ENCODE results near the gene RBPMS2. TPM values are rescaled to one million over a fixed set of nuclear protein-coding genes. Genes with fewer than 3 reads are reported as not detected.
A peak's percentile ranks its signal among the peaks of the same experiment; 100 is the strongest.

The RBPMS2 gene
- total RNA-seq, 3 donors from 2014 or later: 3.5 to 133 (median 6.3) TPM

GRCh38 chr15:64697911-64698369 lies 77.4 kb downstream of the RBPMS2 start:
- no peak for ATAC-seq
- no peak overlapping the region for H3K4me3 ChIP-seq
- no peak for TF ChIP-seq CTCF (IDR thresholded peaks at IDR 0.05)
- peaks cover 29% of the 10 kb centered on the region for H3K4me1 ChIP-seq (ENCODE audit: low read depth)
- intact Hi-C loops (cut with DNase I, micrococcal nuclease): no loop called here
- DNase-seq: no peak
- no peaks in the 10 kb centered on the region for H3K9me3 ChIP-seq
- no peaks in the 10 kb centered on the region for H3K36me3 ChIP-seq (ENCODE audit: low read depth)

GRCh38 chr15:64696481-64696880 lies 78.9 kb downstream of the RBPMS2 start:
- Histone ChIP-seq H3K4me1 (ENCODE audit: low read depth) (peaks cover 25% of the 10 kb centered on the region), H3K4me3 (no peak overlapping the region), H3K9me3 (no peaks in the 10 kb centered on the region), H3K36me3 (ENCODE audit: low read depth) (no peaks in the 10 kb centered on the region)
- ATAC-seq (no peak), DNase-seq (no peak)
- no peak for TF ChIP-seq CTCF (IDR thresholded peaks at IDR 0.05)
- intact Hi-C loops (cut with DNase I, micrococcal nuclease): no loop called here

- DNase-seq (no peak), ATAC-seq (peak; percentile 57)
- intact Hi-C loops (cut with DNase I, micrococcal nuclease): no loop called here
- TF ChIP-seq CTCF (IDR thresholded peaks at IDR 0.05): no peak
- Histone ChIP-seq H3K4me3 (no peak overlapping the region), H3K36me3 (ENCODE audit: low read depth) (no peaks in the 10 kb centered on the region), H3K9me3 (no peaks in the 10 kb centered on the region), H3K4me1 (ENCODE audit: low read depth) (peaks cover 22% of the 10 kb centered on the region)
Measured at GRCh38 chr15:64695561-64695992, 79.8 kb downstream of the RBPMS2 start.

- ATAC-seq: no peak
- intact Hi-C loops (cut with DNase I, micrococcal nuclease): no loop called here
- Histone ChIP-seq H3K4me3 (no peak overlapping the region), H3K4me1 (ENCODE audit: low read depth) (peaks cover 14% of the 10 kb centered on the region), H3K36me3 (ENCODE audit: low read depth) (no peaks in the 10 kb centered on the region), H3K9me3 (no peaks in the 10 kb centered on the region)
- TF ChIP-seq CTCF (IDR thresholded peaks at IDR 0.05): no peak
- no peak for DNase-seq
Measured at GRCh38 chr15:64694816-64695215, 80.6 kb downstream of the RBPMS2 start.

- intact Hi-C loops (cut with DNase I, micrococcal nuclease): no loop called here
- H3K9me3 ChIP-seq: no peaks in the 10 kb centered on the region
- no peak for TF ChIP-seq CTCF (IDR thresholded peaks at IDR 0.05)
- ATAC-seq (peak; percentile 72), DNase-seq (peak in 1 of 3 donors; percentile 64)
- H3K4me3 ChIP-seq: no peak overlapping the region
- no peaks in the 10 kb centered on the region for H3K36me3 ChIP-seq (ENCODE audit: low read depth)
- peaks cover under 1% of the 10 kb centered on the region for H3K4me1 ChIP-seq (ENCODE audit: low read depth)
Measured at GRCh38 chr15:64693134-64693533, 82.3 kb downstream of the RBPMS2 start.
